HG03108 (cell line): ENCODE data around the gene PNPLA3.
"Not testable (repeated sequence)": the region's sequence is repeated elsewhere in the genome, so short reads cannot be mapped to it uniquely, and the experiment has no call there.

Source experiments
- ATAC-seq: cut with Tn5 transposase; IDR thresholded peaks from one replicate; pipeline ENCODE4 v1.9.1; 2021; ENCODE audit warnings: moderate library complexity; ENCODE audit not compliant: unreplicated experiment

Gene PNPLA3

GRCh38 chr22:43889201-43889859, 34.3 kb upstream of the PNPLA3 start:
- ATAC-seq = no peak

- no peak for ATAC-seq
Observed at GRCh38 chr22:43889860-43890253, 33.7 kb upstream of the PNPLA3 start.

DNA sequence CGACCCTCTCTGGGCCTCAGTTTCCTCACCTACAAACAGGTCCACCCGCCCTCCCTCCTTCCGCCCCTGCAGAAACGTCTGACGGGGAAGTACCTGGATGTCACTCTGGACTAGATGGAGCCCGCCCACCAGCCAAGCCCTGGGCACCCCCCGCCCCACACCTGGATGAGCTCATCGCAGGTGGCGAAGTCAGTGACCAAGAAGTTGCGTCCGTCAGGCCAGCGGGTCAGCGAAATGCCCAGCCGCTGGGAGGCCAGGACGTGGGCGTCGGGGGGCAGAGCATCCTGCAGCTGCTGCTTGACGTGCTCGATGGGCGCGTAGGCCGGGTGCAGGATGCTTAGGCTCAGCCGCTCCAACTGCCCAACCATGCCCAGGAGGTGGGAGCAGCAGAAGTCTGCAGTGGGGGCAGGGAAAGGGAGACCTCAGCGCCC, 32.7 kb upstream of the PNPLA3 start:
- ATAC-seq = no peak

DNA sequence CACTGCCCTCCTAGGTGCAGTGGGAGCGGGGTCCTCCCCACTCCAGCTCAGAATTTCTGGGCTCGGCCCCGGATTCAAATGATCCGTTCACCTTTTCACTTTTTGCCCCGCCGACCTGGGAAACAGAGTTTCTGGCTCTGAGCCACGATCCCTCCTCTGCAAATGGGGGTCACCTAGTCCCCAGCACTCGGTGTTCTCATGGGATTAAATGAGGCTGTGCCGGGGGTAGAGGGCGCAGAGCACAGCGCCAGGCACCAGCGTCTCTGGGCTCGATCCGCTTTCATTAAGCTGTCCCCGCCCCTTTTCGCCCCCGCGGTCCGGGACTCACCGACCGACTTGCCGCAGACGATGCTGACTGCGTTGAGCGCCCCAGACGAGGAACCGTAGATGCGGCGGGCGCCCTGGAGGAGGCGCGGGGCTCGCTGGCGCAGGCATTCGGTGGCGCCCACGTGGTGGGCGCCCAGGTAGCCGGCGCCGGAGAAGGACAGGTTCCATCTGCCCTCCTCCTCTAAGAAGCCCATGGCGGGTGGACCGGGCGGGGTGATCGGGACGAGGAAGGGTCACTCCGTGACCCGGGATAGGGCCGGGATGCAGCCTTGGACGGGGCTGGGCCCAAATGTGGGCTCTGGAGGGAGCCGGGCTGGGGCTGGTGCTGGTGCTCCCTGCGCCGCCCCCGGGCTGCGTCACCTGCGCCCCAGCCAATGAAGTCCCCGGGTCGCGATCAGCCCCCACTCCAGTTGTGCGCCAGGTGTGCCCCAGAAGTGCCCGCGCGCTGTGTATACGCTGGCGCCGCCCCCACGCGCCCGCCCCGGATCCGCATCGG, 32.0 kb upstream of the PNPLA3 start, which contains the start of gene PNPLA5:
Gene PNPLA5 (minus strand): TSS at position 654 of the 823 bp plus-strand sequence. CDS start 133 bp downstream, at position 521.
- ATAC-seq = no peak

- no peak for ATAC-seq
Observed at GRCh38 chr22:43892183-43892894, 31.3 kb upstream of the PNPLA3 start.

GRCh38 chr22:43893266-43893665, 30.3 kb upstream of the PNPLA3 start:
- no peak for ATAC-seq

- ATAC-seq = no peak
Observed at GRCh38 chr22:43894122-43894521, 29.5 kb upstream of the PNPLA3 start.

DNA sequence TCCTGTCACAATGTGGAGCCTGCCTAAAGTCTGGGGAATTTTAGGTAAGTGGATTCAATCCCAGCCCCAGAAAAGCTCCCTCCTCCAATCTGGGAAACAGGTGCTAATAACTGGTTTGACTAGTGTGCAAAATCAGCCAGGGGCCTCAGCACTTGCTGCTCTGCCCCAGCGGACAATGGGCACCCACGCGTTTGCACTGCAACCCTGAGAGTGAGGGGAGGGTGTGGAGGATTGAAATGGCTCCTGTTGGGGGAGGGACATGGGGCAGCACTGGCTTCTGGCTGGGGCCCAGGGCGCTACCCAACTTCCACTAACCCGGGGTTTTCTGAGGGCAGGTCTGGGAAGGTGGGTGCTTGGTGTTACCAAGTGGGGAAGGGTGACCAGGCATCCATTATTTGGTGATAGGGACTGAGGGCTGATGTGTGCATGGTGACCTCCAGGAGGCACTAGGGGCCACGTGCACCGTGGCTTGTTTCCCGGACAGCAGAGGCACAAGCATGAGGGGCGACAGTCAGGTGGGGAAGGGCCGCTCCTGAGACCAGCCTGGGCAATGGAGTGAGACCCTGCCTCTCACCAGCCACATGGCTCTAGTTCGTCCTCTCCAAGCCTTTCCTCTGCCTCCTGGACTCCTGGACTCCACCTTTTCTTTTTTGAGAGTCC, 27.5 kb upstream of the PNPLA3 start:
- ATAC-seq = no peak

GRCh38 chr22:43897751-43898261, 25.8 kb upstream of the PNPLA3 start:
- no peak for ATAC-seq

DNA sequence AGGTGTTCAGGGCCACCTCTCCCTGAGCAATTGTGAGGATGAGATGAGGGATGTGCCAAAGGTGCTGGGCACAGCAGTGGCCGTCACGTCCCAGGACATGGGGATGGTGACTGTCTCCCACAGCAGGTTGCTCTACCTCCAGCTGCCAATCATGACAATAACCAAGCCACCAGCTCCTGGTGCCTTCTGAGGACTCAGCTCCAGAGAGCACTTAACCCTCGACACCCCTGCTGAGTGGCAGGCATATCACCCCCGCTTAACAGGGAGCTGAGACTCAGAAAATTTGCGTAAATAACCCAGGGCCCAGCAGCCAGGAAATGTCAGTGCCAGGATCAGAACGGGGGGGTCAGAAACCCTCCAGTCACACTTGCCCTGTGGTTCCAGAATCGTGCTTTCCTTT, 23.4 kb upstream of the PNPLA3 start:
- ATAC-seq = no peak

DNA sequence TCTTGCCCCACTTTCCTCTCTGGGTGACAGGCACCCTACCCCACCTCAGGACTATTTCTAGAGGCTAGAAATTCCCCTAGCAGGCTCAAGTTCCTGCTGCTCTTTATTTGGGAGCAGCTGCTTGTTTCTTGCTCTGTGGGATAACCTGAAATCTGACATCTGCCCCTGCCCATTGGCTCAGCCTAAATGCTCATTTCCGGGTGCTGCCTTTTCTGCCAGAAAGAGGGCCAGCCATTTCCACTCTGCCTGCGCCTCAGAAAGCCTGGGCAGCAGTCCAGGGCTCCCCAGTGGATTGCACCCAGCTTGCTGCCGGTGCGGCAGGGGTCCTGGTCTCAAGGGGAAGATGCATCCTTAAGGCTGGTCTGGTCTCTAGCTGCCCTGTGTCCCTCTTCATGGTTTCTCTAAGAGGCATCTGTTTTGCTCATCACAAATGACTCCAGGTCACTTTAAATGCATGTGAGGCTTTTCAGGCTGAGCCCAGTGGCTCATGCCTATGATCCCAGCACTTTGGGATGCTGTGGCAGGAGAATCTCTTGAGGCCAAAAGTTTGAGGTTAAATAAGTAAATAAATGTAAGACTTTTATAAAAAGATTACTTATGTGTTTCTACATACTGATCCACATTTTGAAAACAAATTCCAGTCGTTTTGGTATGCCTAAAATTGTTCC, 21.5 kb upstream of the PNPLA3 start:
- no peak for ATAC-seq

DNA sequence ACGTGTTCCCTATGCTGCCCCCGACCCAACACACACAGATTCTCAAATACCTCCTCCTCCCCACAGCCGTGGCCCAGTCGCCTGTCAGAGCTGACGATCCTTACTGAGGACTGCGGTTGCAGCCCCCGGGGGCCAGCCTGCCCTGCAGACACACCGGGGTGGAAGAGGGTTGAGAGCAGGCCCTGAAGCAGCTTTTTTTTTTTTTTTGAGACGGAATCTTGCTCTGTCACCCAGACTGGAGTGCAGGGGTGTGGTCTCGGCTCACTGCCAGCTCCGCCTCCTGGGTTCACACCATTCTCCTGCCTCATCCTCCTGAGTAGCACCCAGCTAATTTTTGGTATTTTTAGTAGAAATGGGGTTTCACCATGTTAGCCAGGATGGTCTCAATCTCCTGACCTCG, 20.6 kb upstream of the PNPLA3 start:
- not testable (repeated sequence) for ATAC-seq

DNA sequence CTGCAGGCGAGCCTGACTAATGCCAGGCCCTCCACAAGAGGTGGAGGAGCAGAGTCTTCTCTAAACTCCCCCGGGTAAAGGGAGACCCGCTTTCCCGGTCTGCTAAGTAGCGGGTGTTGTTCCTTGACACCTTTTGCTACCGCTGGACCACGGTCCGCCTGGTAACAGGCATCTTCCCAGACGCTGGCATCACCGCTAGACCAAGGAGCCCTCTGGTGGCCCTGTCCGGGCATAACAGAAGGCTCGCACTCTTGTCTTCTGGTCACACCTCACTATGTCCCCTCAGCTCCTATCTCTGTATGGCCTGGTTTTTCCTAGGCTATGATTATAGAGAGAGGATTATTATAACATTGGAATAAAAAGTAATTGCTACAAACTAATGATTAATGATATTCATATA, 19.2 kb upstream of the PNPLA3 start:
- ATAC-seq = not testable (repeated sequence)

- no peak for ATAC-seq
Observed at GRCh38 chr22:43905681-43906080, 17.9 kb upstream of the PNPLA3 start.

DNA sequence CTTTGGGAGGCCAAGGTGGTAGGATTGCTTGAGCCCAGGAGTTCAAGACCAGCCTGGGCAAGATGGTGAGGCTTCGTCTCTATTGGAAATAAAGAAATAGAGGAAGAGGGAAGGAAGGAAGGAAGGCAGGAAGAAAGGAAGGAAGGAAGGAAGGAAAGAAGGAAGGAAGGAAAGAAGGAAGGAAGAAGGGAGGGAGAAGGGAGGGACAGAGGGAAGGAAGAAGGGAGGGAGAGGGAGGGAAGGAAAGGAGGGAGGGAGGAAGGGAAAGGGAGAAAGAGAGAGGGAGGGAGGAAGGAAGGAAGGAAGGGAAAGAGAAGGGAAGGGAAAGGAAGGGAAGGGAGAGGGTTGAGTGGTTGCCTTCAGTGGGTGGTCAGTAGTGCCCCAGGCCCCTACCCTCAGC, 13.9 kb upstream of the PNPLA3 start:
- no peak for ATAC-seq

DNA sequence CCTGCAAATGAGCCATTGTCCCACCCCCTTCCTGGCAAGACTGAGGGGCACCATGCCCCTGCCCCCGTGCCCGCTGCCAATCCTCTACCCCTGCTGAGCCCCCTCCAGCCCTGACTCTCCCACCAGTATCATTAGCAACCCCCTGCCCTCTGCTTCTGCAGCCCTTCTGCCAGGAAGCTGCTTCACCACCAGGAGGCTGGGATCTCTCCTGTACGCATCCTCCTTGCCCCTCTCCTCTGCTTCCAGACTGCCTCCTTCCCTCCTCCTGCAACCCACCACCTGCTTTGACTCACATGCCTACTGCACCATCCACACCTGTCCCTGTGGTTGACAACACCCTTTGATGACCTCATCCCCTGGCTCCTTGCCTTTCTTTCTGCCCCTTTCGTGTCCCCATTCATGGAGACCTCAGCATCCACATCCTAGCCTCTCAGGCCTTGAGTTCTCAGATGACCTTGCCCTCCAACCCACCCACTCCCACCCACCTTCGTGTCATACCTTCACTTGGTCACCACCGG, 13.4 kb upstream of the PNPLA3 start:
- no peak for ATAC-seq

GRCh38 chr22:43911351-43911750, 12.3 kb upstream of the PNPLA3 start:
- no peak for ATAC-seq

GRCh38 chr22:43917521-43917920, 6.1 kb upstream of the PNPLA3 start:
- ATAC-seq = no peak

- no peak for ATAC-seq
Observed at GRCh38 chr22:43919106-43919973, 4.3 kb upstream of the PNPLA3 start.
